ENCODE data around the gene MUC2. TPM values are rescaled to one million over a fixed set of nuclear protein-coding genes. Genes with fewer than 3 reads are reported as not detected.

The MUC2 gene
- total RNA-seq, 1 donor from 2014 or later: not detected

DNA sequence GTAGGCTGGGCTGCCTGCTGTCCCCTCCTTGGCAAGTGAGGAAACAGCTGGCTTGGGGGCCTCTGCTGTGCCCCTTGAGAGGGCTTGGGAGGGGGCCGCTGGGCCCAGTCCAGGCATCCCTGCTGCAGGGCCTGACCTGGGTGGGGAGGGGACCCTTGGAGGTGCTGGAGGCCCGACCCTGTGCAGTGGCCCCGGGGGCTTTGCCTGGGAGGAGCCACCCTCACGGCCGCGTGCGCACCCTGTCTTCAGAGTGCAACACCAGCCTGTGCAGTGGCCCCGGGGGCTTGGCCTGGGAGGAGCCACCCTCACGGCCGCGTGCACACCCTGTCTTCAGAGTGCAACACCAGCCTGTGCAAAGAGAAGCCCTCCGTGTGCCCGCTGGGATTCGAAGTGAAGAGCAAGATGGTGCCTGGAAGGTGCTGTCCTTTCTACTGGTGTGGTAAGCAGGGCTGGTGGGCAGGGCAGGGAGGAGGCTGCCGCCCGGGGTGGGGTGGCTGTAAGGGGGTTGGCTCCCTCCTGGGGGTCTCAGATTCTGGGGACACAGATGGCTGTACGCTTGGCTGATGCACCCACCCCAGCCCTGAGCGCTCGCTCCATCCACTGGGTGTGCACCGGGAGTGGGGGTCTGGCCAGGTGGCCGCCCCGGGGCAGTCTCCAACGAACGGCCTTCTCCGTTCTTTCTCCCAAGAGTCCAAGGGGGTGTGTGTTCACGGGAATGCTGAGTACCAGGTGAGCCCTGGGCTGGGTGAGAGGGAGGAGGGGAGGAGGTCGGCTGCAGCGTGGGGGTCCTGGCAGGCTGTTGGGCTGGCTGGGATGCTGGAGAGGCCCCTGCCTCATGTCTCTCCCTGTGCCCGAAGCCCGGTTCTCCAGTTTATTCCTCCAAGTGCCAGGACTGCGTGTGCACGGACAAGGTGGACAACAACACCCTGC is 32.9 kb downstream of the MUC2 start:
- TF ChIP-seq, protein P1, sequence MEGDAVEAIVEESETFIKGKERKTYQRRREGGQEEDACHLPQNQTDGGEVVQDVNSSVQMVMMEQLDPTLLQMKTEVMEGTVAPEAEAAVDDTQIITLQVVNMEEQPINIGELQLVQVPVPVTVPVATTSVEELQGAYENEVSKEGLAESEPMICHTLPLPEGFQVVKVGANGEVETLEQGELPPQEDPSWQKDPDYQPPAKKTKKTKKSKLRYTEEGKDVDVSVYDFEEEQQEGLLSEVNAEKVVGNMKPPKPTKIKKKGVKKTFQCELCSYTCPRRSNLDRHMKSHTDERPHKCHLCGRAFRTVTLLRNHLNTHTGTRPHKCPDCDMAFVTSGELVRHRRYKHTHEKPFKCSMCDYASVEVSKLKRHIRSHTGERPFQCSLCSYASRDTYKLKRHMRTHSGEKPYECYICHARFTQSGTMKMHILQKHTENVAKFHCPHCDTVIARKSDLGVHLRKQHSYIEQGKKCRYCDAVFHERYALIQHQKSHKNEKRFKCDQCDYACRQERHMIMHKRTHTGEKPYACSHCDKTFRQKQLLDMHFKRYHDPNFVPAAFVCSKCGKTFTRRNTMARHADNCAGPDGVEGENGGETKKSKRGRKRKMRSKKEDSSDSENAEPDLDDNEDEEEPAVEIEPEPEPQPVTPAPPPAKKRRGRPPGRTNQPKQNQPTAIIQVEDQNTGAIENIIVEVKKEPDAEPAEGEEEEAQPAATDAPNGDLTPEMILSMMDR (IDR thresholded peaks at IDR 0.05; ENCODE audit: unreplicated experiment): no peak
- no peaks in the 10 kb centered on the region for H3K36me3 Mint-ChIP-seq (ENCODE audit: low read depth, unreplicated experiment)
- no peak overlapping the region for H3K27ac Mint-ChIP-seq (ENCODE audit: unreplicated experiment)
- no peaks in the 10 kb centered on the region for H3K4me1 Mint-ChIP-seq (ENCODE audit: unreplicated experiment)
- no peaks in the 10 kb centered on the region for H3K27me3 Mint-ChIP-seq (ENCODE audit: unreplicated experiment)
- no peaks in the 10 kb centered on the region for H3K9me3 Mint-ChIP-seq (ENCODE audit: unreplicated experiment)
- no peak for DNase-seq (ENCODE audit: low spot score)
- no peak overlapping the region for H3K4me3 Mint-ChIP-seq (ENCODE audit: unreplicated experiment)

DNA sequence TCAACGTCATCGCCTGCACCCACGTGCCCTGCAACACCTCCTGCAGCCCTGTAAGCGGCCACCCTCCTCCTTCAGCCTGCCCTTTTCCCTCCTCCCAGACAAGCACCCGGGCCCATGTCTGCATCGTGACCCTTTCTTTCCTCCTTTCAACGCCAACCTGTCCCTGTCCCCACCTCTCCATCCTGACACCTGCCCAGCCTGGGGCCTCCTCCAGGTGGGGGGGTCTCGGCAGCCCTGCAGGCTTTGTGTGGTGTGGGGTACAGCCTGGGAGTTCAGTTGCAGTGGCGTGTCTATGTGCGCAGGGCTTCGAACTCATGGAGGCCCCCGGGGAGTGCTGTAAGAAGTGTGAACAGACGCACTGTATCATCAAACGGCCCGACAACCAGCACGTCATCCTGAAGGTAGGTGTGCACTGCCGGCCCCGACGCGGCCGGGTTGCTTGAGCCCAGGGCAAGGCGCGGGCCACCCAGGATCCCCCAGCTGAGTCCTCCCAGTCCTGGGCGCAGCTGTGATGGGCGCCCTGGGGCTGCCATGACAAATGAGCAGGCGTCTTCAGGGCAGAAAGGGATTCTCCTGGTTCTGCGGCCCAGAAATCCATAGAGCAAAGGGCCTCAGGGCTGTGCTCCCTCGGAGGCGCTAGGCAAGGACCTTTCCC is 33.7 kb downstream of the MUC2 start:
- H3K27me3 Mint-ChIP-seq (ENCODE audit: unreplicated experiment): no peaks in the 10 kb centered on the region
- H3K4me1 Mint-ChIP-seq (ENCODE audit: unreplicated experiment): no peaks in the 10 kb centered on the region
- H3K27ac Mint-ChIP-seq (ENCODE audit: unreplicated experiment): no peak overlapping the region
- no peak for DNase-seq (ENCODE audit: low spot score)
- no peak overlapping the region for H3K4me3 Mint-ChIP-seq (ENCODE audit: unreplicated experiment)
- H3K36me3 Mint-ChIP-seq (ENCODE audit: low read depth, unreplicated experiment): no peaks in the 10 kb centered on the region
- TF ChIP-seq, protein P1 (IDR thresholded peaks at IDR 0.05; ENCODE audit: unreplicated experiment): no peak
- H3K9me3 Mint-ChIP-seq (ENCODE audit: unreplicated experiment): no peaks in the 10 kb centered on the region

DNA sequence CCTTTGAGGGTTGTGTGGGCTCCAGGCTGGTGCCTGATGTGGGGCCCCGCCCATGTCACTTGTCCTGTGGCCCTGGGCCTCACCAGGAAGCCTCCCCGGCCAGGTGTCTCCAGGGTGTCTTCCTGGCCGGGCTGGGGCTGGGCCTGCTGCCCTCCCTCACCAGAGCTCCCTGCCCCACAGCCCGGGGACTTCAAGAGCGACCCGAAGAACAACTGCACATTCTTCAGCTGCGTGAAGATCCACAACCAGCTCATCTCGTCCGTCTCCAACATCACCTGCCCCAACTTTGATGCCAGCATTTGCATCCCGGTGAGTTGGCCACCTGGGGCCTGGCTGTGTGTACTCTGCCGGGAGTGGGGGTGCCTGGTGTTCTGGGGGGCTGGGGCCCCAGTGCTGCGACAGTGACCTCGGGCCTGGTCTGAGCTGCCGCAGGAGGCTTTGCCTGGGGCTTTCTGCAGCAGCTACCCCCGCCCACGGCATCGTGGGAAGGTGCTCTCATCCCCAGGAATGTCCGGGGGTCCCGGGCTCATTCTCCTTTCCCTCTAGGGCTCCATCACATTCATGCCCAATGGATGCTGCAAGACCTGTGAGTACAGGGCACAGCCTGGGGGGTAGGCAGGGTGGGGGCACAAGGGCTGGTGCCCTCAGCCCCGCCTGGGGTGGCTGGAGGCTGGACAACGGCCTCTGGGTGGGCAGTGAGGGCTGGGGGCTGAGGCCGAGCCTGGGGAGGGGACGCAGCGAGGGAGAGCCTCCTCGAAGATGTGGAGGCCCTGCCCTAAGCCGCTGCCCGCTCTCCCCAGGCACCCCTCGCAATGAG is 34.6 kb downstream of the MUC2 start:
- no peak for DNase-seq (ENCODE audit: low spot score)
- Mint-ChIP-seq H3K9me3 (ENCODE audit: unreplicated experiment) (no peaks in the 10 kb centered on the region), H3K27ac (ENCODE audit: unreplicated experiment) (no peak overlapping the region), H3K4me3 (ENCODE audit: unreplicated experiment) (no peak overlapping the region), H3K27me3 (ENCODE audit: unreplicated experiment) (no peaks in the 10 kb centered on the region), H3K4me1 (ENCODE audit: unreplicated experiment) (no peaks in the 10 kb centered on the region), H3K36me3 (ENCODE audit: low read depth, unreplicated experiment) (no peaks in the 10 kb centered on the region)
- TF ChIP-seq, protein P1 (IDR thresholded peaks at IDR 0.05; ENCODE audit: unreplicated experiment): no peak

DNA sequence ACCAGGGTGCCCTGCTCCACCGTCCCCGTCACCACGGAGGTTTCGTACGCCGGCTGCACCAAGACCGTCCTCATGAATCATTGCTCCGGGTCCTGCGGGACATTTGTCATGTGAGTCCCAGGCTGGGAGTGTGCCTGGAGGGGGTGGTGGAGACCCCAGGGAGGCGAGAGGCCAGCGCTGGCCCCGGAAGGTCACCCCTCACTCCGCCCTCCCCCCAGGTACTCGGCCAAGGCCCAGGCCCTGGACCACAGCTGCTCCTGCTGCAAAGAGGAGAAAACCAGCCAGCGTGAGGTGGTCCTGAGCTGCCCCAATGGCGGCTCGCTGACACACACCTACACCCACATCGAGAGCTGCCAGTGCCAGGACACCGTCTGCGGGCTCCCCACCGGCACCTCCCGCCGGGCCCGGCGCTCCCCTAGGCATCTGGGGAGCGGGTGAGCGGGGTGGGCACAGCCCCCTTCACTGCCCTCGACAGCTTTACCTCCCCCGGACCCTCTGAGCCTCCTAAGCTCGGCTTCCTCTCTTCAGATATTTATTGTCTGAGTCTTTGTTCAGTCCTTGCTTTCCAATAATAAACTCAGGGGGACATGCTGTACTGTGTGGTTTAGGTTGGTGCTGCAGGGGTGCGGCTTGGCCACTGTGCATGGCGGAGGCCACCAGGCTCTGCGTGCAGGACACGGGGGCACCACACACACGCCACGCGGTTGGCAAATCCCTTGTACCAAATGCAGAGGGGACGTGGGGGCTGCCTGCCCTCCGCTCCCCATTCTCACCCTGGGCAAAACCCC is 35.4 kb downstream of the MUC2 start:
- Mint-ChIP-seq H3K9me3 (ENCODE audit: unreplicated experiment) (no peaks in the 10 kb centered on the region), H3K4me1 (ENCODE audit: unreplicated experiment) (no peaks in the 10 kb centered on the region), H3K36me3 (ENCODE audit: low read depth, unreplicated experiment) (no peaks in the 10 kb centered on the region), H3K27ac (ENCODE audit: unreplicated experiment) (no peak overlapping the region), H3K4me3 (ENCODE audit: unreplicated experiment) (no peak overlapping the region), H3K27me3 (ENCODE audit: unreplicated experiment) (peaks cover 3% of the 10 kb centered on the region)
- TF ChIP-seq, protein P1 (IDR thresholded peaks at IDR 0.05; ENCODE audit: unreplicated experiment): no peak
- DNase-seq (ENCODE audit: low spot score): no peak
